Left renal cortex interstitium (tissue), 4 donors: ENCODE results near the gene ABHD11. TPM values are rescaled to one million over a fixed set of nuclear protein-coding genes. Genes with fewer than 3 reads are reported as not detected.
"Not testable (repeated sequence)": the region's sequence is repeated elsewhere in the genome, so short reads cannot be mapped to it uniquely, and the experiment has no call there.

ENCODE experiments used
- DNase-seq, 4 donors: peaks; one replicate each; pipeline ENCODE4 v3.0.0-alpha.2; 2013; ENCODE audit warnings: low read depth in 4 of 4, low spot score in 2 of 4, missing footprints in 1 of 4
- polyA plus RNA-seq, 4 donors: library from polyadenylated mRNA; unstranded; fragments of 120-200 nt; gene quantifications; one replicate each; pipeline ENCODE4 v1.2.1, GENCODE V29; 2013; ENCODE audit not compliant: insufficient read length in 4 of 4

Gene ABHD11
- polyA plus RNA-seq, 4 donors, result 23.7 to 35.9 (median 30.7) TPM

GRCh38 chr7:73722182-73722581, 16.4 kb downstream of the ABHD11 start:
- DNase-seq, result not testable (repeated sequence)

- no peak for DNase-seq
Measured at GRCh38 chr7:73721377-73721817, 17.2 kb downstream of the ABHD11 start.

- not testable (repeated sequence) for DNase-seq
Measured at GRCh38 chr7:73720443-73720842, 18.2 kb downstream of the ABHD11 start.

- no peak for DNase-seq
Measured at GRCh38 chr7:73719806-73720169, 18.8 kb downstream of the ABHD11 start.

GRCh38 chr7:73718905-73719805, 19.4 kb downstream of the ABHD11 start, which contains the start of gene STX1A:
STX1A (minus strand) TSS chr7:73719669; CDS start chr7:73719631, 38 bp downstream.
- DNase-seq, result no peak

GRCh38 chr7:73718438-73718881, 20.1 kb downstream of the ABHD11 start:
- DNase-seq, result no peak

GRCh38 chr7:73717991-73718405, 20.6 kb downstream of the ABHD11 start:
- DNase-seq, result no peak

GRCh38 chr7:73717025-73717807, 21.4 kb downstream of the ABHD11 start:
- DNase-seq, result no peak

- no peak for DNase-seq
Measured at GRCh38 chr7:73716318-73716890, 22.2 kb downstream of the ABHD11 start.

- DNase-seq, result no peak
Measured at GRCh38 chr7:73715648-73716317, 22.8 kb downstream of the ABHD11 start.

- not testable (repeated sequence) for DNase-seq
Measured at GRCh38 chr7:73713319-73713718, 25.3 kb downstream of the ABHD11 start.

GRCh38 chr7:73712773-73713172, 25.8 kb downstream of the ABHD11 start:
- no peak for DNase-seq

GRCh38 chr7:73708961-73709549, 29.5 kb downstream of the ABHD11 start:
- DNase-seq, result no peak

- DNase-seq, result no peak
Measured at GRCh38 chr7:73707045-73707631, 31.5 kb downstream of the ABHD11 start.

GRCh38 chr7:73706126-73707044, 32.2 kb downstream of the ABHD11 start:
- DNase-seq, result no peak

GRCh38 chr7:73705551-73705920, 33.1 kb downstream of the ABHD11 start:
- DNase-seq, result no peak

GRCh38 chr7:73704640-73705550, 33.7 kb downstream of the ABHD11 start:
- DNase-seq, result no peak
